GM18499 (cell line): Measurements from ENCODE around the gene CD101.
A peak's percentile ranks its signal among the peaks of the same experiment; 100 is the strongest.

Experiments
- ATAC-seq: cut with Tn5 transposase; IDR thresholded peaks from one replicate; pipeline ENCODE4 v1.9.1; 2021; ENCODE audit warnings: moderate number of reproducible peaks; ENCODE audit not compliant: insufficient read depth, unreplicated experiment

The CD101 gene

GRCh38 chr1:117046781-117047180, 45.2 kb downstream of the CD101 start:
- ATAC-seq, result no peak

- no peak for ATAC-seq
These were observed 45.7 kb downstream of the CD101 start for GRCh38 chr1:117047271-117047670.

GRCh38 chr1:117049857-117050256, 48.3 kb downstream of the CD101 start:
- no peak for ATAC-seq

- peak; percentile 66 for ATAC-seq
These were observed 49.9 kb downstream of the CD101 start for GRCh38 chr1:117051224-117052064.

- no peak for ATAC-seq
These were observed 52.5 kb downstream of the CD101 start for GRCh38 chr1:117054068-117054467.

GRCh38 chr1:117058810-117059209, 57.2 kb downstream of the CD101 start:
- ATAC-seq, result no peak

- peak; percentile 17 for ATAC-seq
These were observed 57.7 kb downstream of the CD101 start for GRCh38 chr1:117059334-117059677.

- ATAC-seq, result peak; percentile 96
These were observed 58.3 kb downstream of the CD101 start, which contains the start of gene TTF2 for GRCh38 chr1:117059678-117060440. TSS of gene TTF2 (plus strand) at chr1:117060326. CDS start at chr1:117060347, 21 bp downstream.

- peak; percentile 2 for ATAC-seq
These were observed 59.1 kb downstream of the CD101 start for GRCh38 chr1:117060441-117061317.

GRCh38 chr1:117061986-117062415, 60.4 kb downstream of the CD101 start:
- ATAC-seq, result peak; percentile 23

GRCh38 chr1:117066367-117066766, 64.8 kb downstream of the CD101 start:
- ATAC-seq, result no peak

- peak; percentile 40 for ATAC-seq
These were observed 66.2 kb downstream of the CD101 start for GRCh38 chr1:117067533-117068370.

- no peak for ATAC-seq
These were observed 67.0 kb downstream of the CD101 start for GRCh38 chr1:117068580-117068979.

- no peak for ATAC-seq
These were observed 67.8 kb downstream of the CD101 start for GRCh38 chr1:117069220-117069844.

- ATAC-seq, result no peak
These were observed 68.6 kb downstream of the CD101 start for GRCh38 chr1:117070124-117070523.

- ATAC-seq, result no peak
These were observed 75.1 kb downstream of the CD101 start for GRCh38 chr1:117076648-117077047.

GRCh38 chr1:117077267-117077666, 75.7 kb downstream of the CD101 start:
- no peak for ATAC-seq

GRCh38 chr1:117079737-117080136, 78.2 kb downstream of the CD101 start:
- ATAC-seq, result no peak

- ATAC-seq, result no peak
These were observed 82.7 kb downstream of the CD101 start for GRCh38 chr1:117084231-117084630.
